ENCODE data around the gene COL28A1.

GRCh38 chr7:7563813-7564212 is 28.1 kb upstream of the COL28A1 start:
- TF ChIP-seq CTCF (conservative IDR thresholded peaks at IDR 0.05; ENCODE audit: low read length) (no peak), EZH2phosphoT487 (IDR thresholded peaks at IDR 0.05; ENCODE audit: borderline replicate concordance) (no peak)
